Inflammatory macrophage (primary cell): ENCODE results near the gene MBOAT2.

Experiments used
- DNase-seq, 2 donors: peaks; one replicate each; pipeline ENCODE4 v3.0.0-alpha.2; 2020 to 2022

MBOAT2 gene

DNA sequence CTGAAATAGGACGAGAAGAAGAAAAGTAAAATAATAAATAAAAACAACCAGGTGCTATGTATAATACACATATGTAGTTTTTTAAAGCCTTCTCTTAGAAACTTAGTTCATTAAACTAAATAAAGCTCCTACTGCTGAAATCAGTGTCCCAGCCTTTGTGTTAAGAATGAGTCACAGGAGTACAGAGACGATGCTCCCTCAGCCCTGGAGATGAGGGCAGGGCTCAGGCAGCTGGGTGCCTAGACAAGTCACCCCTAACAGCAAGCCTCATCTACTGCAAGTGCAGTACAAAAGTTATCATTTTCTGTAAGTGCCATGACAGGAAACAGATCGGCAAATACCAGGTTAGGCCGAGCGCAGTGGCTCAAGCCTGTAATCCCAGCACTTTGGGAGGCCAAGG is 184.3 kb downstream of the MBOAT2 start:
- no peak for DNase-seq

DNA sequence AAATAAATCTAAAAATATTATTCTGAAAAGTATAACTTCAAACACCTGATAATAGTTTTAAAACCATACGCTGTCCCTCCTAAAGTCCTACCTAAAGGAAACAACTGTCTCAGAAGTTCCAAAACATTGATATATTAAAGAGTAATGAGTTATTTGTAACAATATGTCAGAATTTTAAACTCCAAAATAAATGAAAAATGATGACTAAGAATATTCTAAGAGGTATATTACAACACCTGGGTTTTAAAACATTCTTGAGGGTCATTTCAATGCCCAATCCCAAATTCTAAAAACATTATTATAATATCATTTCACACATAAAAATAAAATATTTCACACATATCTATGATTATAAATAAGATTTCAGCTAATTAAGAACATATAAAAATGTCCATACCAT is 186.3 kb downstream of the MBOAT2 start:
- no peak for DNase-seq

DNA sequence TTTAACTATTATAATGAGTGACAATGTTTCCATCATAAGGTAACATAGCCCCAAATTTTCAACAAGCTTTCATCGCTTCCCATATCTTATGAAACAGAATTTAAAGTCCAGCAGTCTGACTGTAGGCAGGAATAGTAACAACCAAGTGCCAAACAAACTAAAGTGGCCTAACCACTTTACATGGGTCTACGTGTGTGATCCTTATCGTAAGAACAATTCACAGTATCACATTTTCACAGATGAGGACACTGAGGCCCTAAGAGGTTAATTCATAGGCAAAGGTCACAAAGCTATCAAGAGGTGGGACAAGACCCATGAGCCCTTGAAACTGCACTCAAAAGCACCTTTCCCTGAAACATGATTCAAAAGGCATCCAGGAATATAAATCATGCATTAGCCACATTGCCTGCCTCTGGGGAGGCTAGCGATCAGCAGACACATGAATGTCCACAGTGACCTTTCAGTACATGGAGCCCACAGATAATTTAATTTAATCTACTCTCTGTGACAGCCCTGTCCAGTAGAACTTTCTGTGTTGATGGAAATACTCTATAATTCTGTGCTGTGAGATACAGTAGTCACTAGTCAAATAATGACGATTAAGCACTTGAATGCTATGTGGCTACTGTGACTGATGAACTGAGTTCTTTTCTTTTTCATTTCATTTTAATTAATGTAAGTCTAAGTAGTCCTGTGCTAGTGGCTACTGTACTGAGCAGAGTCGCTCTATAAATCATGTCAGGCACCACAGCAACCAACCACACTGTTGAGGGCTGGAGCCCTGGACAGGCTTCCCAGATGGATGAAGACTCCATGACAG is 196.4 kb downstream of the MBOAT2 start:
- no peak for DNase-seq

DNA sequence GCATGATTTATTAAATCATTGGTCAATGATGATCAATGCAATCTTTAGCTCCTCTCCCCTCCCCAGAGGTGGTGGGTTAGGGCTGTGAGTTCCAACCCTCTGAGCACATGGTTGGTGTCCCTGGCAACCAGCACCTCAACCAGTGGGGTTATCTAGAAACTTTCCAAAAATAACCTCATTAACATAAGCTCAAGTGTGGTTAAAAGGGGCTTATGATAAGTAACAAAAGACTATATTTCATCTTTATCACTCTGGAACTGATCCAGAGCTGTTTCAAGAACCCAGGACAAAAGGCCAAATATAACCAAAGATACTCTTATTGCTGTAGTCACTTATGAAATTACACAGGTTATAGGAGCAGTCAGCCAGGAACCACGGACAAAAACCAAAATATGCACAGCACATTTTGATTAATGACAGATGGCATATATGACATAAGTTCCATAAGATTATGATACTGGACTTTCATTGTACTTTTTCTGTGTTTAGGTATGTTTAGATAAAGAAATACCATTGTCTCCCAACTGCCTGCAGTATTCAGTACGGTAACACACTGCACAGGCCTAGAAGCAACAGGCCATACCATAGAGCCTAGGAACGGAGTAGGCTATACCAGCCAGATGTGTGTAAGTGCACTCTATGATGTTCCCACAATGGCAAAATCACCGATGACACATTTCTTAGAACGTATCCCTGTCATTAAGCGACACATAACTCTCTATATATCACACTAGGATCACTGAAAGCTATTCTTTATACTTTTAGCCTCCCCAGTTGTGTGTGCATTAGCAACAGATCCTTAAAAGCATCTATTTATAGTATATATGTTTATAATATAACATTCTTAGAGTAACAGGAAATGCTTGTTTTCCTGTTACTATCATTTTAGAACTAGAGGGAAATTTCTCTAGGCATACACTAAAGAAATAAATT is 197.9 kb downstream of the MBOAT2 start:
- no peak for DNase-seq

DNA sequence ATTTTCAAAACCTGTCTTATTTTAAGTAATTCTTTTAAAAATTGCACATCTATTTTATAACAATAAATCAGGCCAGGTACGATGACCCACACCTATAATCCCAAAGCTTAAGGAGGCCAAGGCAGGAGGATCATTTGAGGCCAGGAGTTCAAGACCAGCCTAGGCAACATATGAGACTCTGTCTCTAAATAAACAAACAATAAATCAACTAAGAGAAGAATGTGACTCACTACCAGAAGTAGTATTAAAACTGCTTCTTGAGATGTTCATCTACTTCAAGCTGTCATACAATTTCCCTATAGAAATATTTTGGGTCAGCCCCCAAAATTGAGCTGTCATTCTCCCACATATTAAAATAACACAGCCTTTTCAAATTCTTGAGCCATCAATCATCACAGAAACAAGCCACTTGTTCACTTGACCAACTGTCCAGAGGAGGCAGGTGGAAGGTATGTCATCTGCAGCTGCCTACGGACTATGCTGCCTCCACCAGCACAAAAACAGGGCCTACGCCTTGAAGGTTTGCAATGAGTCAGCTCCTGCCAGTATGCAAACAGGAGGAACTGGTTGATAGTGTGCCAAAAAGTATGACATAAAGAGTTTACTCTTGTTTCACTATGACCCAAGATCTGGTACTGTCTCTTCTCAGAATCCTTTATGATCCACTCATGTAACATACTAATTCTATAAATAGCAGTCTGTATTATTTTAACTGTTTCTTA is 199.7 kb downstream of the MBOAT2 start:
- DNase-seq, result peak; percentile 60 to 67

- no peak for DNase-seq
Measured at GRCh38 chr2:8802741-8803140, 200.7 kb downstream of the MBOAT2 start.
